GM12874 (cell line): ENCODE results near the gene GIT2.

Experiments used
- TF ChIP-seq, protein P1 (sequence below): IDR thresholded peaks from 2 replicates; pipeline ENCODE4 v1.5.1; 2011; ENCODE audit warnings: low read depth, mild to moderate bottlenecking, control low read depth, low read length, moderate library complexity; ENCODE audit not compliant: insufficient read depth

GIT2 gene

DNA sequence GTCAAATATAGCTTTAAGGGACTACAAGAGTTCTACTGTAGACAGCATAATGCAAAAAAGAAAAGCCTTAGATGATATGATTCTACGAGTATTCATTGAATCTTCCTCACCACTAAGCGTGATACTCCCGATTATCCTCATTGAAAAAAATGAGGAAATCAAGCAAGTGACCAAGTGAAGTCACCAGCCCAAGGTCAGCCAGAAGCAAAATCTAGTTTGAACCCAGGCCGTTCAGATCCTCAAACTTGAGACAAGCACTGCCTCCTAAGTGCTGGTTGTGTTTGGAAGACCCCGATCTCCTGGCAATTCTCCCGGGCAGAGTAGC, 845 bp downstream of the GIT2 start:
- TF ChIP-seq, protein P1, sequence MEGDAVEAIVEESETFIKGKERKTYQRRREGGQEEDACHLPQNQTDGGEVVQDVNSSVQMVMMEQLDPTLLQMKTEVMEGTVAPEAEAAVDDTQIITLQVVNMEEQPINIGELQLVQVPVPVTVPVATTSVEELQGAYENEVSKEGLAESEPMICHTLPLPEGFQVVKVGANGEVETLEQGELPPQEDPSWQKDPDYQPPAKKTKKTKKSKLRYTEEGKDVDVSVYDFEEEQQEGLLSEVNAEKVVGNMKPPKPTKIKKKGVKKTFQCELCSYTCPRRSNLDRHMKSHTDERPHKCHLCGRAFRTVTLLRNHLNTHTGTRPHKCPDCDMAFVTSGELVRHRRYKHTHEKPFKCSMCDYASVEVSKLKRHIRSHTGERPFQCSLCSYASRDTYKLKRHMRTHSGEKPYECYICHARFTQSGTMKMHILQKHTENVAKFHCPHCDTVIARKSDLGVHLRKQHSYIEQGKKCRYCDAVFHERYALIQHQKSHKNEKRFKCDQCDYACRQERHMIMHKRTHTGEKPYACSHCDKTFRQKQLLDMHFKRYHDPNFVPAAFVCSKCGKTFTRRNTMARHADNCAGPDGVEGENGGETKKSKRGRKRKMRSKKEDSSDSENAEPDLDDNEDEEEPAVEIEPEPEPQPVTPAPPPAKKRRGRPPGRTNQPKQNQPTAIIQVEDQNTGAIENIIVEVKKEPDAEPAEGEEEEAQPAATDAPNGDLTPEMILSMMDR, result no peak

GRCh38 chr12:109994401-109995175, 1.6 kb downstream of the GIT2 start:
- TF ChIP-seq, protein P1, result no peak

DNA sequence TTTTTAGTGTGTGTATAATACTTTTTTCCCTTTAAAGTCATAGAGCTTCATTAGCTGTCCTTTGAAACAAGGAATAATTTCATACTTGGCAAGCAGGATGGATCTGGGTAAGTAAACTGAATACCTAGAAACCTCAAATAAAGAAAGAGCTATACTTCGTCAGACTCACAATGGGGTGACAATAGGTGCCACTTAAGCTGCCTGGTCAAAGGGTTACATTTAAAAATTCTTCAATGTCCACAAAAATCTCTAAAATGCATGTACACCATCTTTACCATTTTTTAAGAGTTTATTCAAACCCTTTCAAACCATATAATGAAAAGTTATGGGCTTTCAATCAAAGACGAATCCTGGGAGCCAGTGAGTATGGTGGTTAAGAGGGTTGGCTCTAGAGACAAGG, 3.1 kb downstream of the GIT2 start:
- TF ChIP-seq, protein P1, result no peak

DNA sequence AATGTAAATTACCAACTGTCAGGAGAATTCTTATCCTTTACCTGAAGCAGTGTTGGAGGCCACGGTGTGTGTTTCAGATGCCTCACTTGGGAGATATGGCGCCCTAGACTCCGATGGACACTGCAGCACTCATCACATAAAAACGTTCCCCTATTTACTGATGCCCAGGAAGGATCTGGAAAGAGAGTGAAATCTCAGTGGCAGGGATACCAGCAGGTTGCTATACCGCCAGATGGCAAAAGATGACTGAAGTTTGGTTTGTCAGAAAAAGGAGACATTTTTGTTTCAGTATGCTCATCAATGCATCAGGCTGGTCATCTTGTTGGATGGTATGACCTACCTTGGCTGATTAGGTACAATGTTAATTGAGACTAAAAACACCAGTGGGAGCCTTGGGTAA, 4.6 kb downstream of the GIT2 start:
- TF ChIP-seq, protein P1, result no peak

GRCh38 chr12:109989380-109989779, 6.8 kb downstream of the GIT2 start:
- TF ChIP-seq, protein P1, result no peak

DNA sequence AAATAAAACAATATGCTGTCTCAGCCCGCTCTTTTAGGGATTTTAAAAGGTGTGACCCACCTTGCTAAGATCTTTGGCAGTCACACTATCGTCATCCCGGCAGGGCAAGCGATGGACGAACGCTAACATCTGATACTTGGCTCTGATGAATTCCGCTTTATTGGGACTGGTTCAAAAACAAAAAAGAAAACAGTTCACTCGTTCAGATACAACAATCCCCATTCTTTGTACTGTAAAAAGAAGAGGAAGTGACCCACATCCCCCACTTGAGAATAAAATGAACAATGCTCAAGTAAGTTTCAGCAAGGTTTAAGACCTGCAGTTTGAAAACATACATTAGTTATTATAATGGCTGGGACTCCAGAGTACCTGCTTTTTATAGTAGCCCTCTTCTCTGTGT, 7.3 kb downstream of the GIT2 start:
- TF ChIP-seq, protein P1, result no peak

DNA sequence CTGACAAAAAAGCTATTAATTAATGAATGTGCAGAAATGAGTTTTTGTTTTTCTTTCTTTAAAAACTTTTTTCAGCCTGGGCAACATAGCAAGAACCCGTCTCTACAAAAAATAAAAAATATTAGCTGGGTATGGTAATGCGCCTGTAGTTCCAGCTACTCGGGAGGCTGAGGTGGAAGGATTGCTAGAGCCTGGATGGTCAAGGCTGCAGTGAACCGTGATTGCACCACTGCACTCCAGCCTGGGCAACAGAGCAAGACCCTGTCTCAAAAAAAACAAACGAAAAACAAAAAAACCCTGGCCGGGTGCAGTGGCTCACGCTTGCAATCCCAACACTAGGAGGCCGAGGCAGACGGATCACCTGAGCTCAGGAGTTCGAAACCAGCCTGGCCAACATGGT, 7.9 kb downstream of the GIT2 start:
- TF ChIP-seq, protein P1, result no peak
